PC-9 (cell line): ENCODE data around the gene ERP27.

Source experiments
- CTCF ChIP-seq: fragments of 200-600 bp; sonication (generic); conservative IDR thresholded peaks from 2 replicates; pipeline ENCODE4 v1.6.1; 2017; ENCODE audit warnings: mixed run types, antibody characterized with exemption, mild to moderate bottlenecking, moderate library complexity
- EZH2 ChIP-seq: fragments of 200-600 bp; sonication (generic); IDR thresholded peaks from 2 replicates; pipeline ENCODE4 v1.8.0; 2017; ENCODE audit warnings: antibody characterized with exemption, low read depth

DNA sequence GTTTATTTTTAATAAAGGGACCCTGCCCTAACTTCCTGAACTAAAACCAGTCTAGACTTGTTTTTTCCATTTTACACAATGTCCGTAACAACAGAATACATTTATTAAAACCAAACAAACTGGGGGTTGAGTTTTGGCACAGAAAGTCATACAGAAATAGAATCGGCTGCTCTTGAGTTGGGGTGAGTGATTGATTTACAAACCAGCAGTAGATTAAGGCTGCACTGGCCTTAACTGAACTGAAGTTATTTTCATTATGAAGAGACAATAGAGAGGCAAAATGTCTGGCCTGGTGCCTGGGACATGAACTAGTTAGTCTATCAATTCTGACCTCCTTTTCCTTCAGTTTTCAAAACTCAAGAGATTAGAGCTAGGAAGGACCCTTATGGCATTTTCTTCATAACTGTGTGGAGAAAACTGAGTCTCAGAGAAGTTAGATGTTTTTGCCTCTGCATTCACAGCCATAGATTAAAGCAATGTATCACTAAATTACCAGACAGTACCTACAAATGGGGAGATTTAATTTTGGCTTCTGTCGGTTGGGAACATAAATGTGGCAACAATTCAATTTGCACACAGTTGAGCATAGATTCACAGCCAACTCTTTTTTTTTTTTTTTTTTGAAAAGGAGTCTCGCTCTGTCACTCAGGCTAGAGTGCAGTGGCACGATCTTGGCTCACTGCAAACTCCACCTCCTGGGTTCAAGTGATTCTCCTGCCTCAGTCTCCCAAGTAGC lies 32.9 kb downstream of the ERP27 start:
- TF ChIP-seq CTCF, result no peak
- no peak for TF ChIP-seq EZH2
